H1 (cell line): Measurements from ENCODE around the gene UCN. TPM values are rescaled to one million over a fixed set of nuclear protein-coding genes. Genes with fewer than 3 reads are reported as not detected.

Experiments used
- CTCF ChIA-PET: fragments of 300-600 bp; sonication (Branson Sonifier 250); formaldehyde crosslinking; loops from one replicate; lab custom pipeline; 2021; ENCODE audit not compliant: partially characterized antibody; lab: Charles Lee
- POLR2A ChIA-PET: fragments of 300-600 bp; sonication (Branson Sonifier 250); formaldehyde crosslinking; loops from one replicate; lab custom pipeline; 2021; ENCODE audit warnings: inconsistent platforms; ENCODE audit not compliant: partially characterized antibody; lab: Charles Lee
- DNase-seq, 2 experiments: peaks; one replicate each; pipeline versions ENCODE4 v3.0.0 to v3.0.0-alpha.2; 2010 to 2022; ENCODE audit warnings: low spot score in 2 of 2, low read depth in 1 of 2, mixed read lengths in 1 of 2
- FAIRE-seq: peaks from 2 replicates; lab custom pipeline; 2011; peaks lifted over from hg19 to GRCh38; lab: Jason Lieb, UNC
- H2AFZ ChIP-seq: 2 replicates; pipeline ENCODE4 v1.8.1; 2012; ENCODE audit warnings: low read length, inconsistent platforms
- H2AK5ac ChIP-seq: 2 replicates; pipeline ENCODE4 v1.6.1; 2013; ENCODE audit warnings: low read depth, low read length
- H2BK120ac ChIP-seq: replicated peaks from 2 replicates; pipeline ENCODE3; 2013; ENCODE audit warnings: low read depth, low read length, inconsistent platforms
- H2BK12ac ChIP-seq: 2 replicates; pipeline ENCODE4 v1.6.1; 2013; ENCODE audit warnings: low read depth, low read length
- H2BK15ac ChIP-seq: 2 replicates; pipeline ENCODE4 v1.6.1; 2013; ENCODE audit warnings: low read length
- H2BK20ac ChIP-seq: 2 replicates; pipeline ENCODE4 v1.6.1; 2013; ENCODE audit warnings: low read length
- H2BK5ac ChIP-seq: 2 replicates; pipeline ENCODE4 v1.6.1; 2013; ENCODE audit warnings: low read depth, low read length
- H3K14ac ChIP-seq: 2 replicates; pipeline ENCODE4 v1.6.1; 2013; ENCODE audit warnings: inconsistent platforms; ENCODE audit not compliant: insufficient read length
- H3K18ac ChIP-seq: 2 replicates; pipeline ENCODE4 v1.6.1; 2013; ENCODE audit warnings: low read length; ENCODE audit errors: extremely low read depth
- H3K23ac ChIP-seq: 2 replicates; pipeline ENCODE4 v1.6.1; 2013; ENCODE audit warnings: inconsistent platforms; ENCODE audit not compliant: insufficient read length
- H3K23me2 ChIP-seq: 2 replicates; pipeline ENCODE4 v1.6.1; 2013; ENCODE audit warnings: low read depth, low read length
- H3K27ac ChIP-seq: 2 replicates; pipeline ENCODE4 v1.6.1; 2011; ENCODE audit warnings: low read depth, low read length, inconsistent platforms
- H3K27me3 ChIP-seq, 4 experiments: replicated peaks in 1 of 4; 1 replicate in 1 of 4; 2 replicates in 3 of 4; pipeline versions ENCODE4 v1.6.1 to v1.8.1; 2011 to 2013; ENCODE audit warnings: low read length in 3 of 4, mild to moderate bottlenecking in 3 of 4, inconsistent platforms in 2 of 4, mixed read lengths in 2 of 4, moderate library complexity in 1 of 4; ENCODE audit not compliant: control insufficient read depth in 3 of 4, insufficient read depth in 3 of 4; ENCODE audit errors: extremely low read depth in 1 of 4
- H3K36me3 ChIP-seq, 4 experiments: 2 replicates each; pipeline versions ENCODE4 v1.6.1 to v1.8.1; 2011 to 2013; ENCODE audit warnings: mild to moderate bottlenecking in 4 of 4, low read length in 3 of 4, moderate library complexity in 2 of 4, control low read depth in 1 of 4, inconsistent platforms in 1 of 4; ENCODE audit not compliant: insufficient read depth in 4 of 4, control insufficient read depth in 2 of 4
- H3K4ac ChIP-seq: replicated peaks from 2 replicates; pipeline ENCODE3; 2013; ENCODE audit warnings: low read length, low read depth, mixed read lengths, inconsistent platforms; ENCODE audit not compliant: insufficient read length
- H3K4me1 ChIP-seq, 4 experiments: replicated peaks in 1 of 4; 1 replicate in 1 of 4; 2 replicates in 3 of 4; pipeline versions ENCODE4 v1.6.1 to v1.8.1; 2011 to 2013; ENCODE audit warnings: low read length in 3 of 4, inconsistent platforms in 2 of 4, mixed read lengths in 1 of 4; ENCODE audit not compliant: insufficient read depth in 4 of 4, control insufficient read depth in 3 of 4
- H3K4me2 ChIP-seq, 2 experiments: 2 replicates each; pipeline versions ENCODE4 v1.6.1 to v1.8.1; 2011 to 2013; ENCODE audit warnings: low read depth in 2 of 2, low read length in 2 of 2, control low read depth in 1 of 2, inconsistent platforms in 1 of 2, mild to moderate bottlenecking in 1 of 2; ENCODE audit not compliant: insufficient read depth in 1 of 2
- H3K4me3 ChIP-seq, 4 experiments: fragments of 200-600, 300-600 bp in 1 of 4; sonication (generic), shearing (Covaris generic), sonication (Bioruptor Twin) in 1 of 4; 2 replicates each; pipeline versions ENCODE4 v1.5.1 to v1.8.1; 2011 to 2016; ENCODE audit warnings: low read length in 4 of 4, low read depth in 3 of 4, control low read depth in 2 of 4, inconsistent platforms in 2 of 4, mild to moderate bottlenecking in 2 of 4, mixed read lengths in 1 of 4, moderate library complexity in 1 of 4; ENCODE audit not compliant: insufficient read depth in 2 of 4; ENCODE audit errors: extremely low read depth in 1 of 4
- H3K56ac ChIP-seq: replicated peaks from 2 replicates; pipeline ENCODE3; 2013; ENCODE audit warnings: low read depth, mild to moderate bottlenecking, mixed read lengths, low read length, inconsistent platforms; ENCODE audit not compliant: insufficient read length
- H3K79me1 ChIP-seq: 2 replicates; pipeline ENCODE4 v1.6.1; 2013; ENCODE audit warnings: low read depth, low read length, control low read depth
- H3K79me2 ChIP-seq, 2 experiments: 2 replicates each; pipeline versions ENCODE4 v1.6.1 to v1.8.1; 2012 to 2013; ENCODE audit warnings: low read length in 2 of 2, mild to moderate bottlenecking in 2 of 2, inconsistent platforms in 1 of 2; ENCODE audit not compliant: insufficient read depth in 2 of 2, control insufficient read depth in 1 of 2
- H3K9ac ChIP-seq, 4 experiments: replicated peaks in 1 of 4; 1 replicate in 1 of 4; 2 replicates in 3 of 4; pipeline versions ENCODE4 v1.6.1 to v1.8.1; 2011 to 2013; ENCODE audit warnings: low read depth in 3 of 4, low read length in 3 of 4, control low read depth in 2 of 4, mild to moderate bottlenecking in 2 of 4, moderate library complexity in 2 of 4, inconsistent platforms in 1 of 4; ENCODE audit errors: extremely low read depth in 1 of 4
- H3K9me3 ChIP-seq, 2 experiments: 2 replicates each; pipeline versions ENCODE4 v1.6.1 to v1.8.1; 2012 to 2013; ENCODE audit warnings: mild to moderate bottlenecking in 2 of 2, moderate library complexity in 2 of 2, control low read depth in 1 of 2, inconsistent platforms in 1 of 2, low read depth in 1 of 2, low read length in 1 of 2, mixed read lengths in 1 of 2; ENCODE audit not compliant: insufficient read depth in 2 of 2
- H4K20me1 ChIP-seq, 2 experiments: replicated peaks in 1 of 2; 2 replicates each; pipeline versions ENCODE3 to v1.8.1; 2011 to 2013; ENCODE audit warnings: inconsistent platforms in 2 of 2, low read length in 2 of 2, mild to moderate bottlenecking in 1 of 2; ENCODE audit not compliant: insufficient read depth in 2 of 2, control insufficient read depth in 1 of 2
- H4K5ac ChIP-seq: 2 replicates; pipeline ENCODE4 v1.6.1; 2013; ENCODE audit warnings: low read length, low read depth, mixed read lengths, inconsistent platforms; ENCODE audit not compliant: insufficient read length
- H4K8ac ChIP-seq: 2 replicates; pipeline ENCODE4 v1.8.0; 2013; ENCODE audit warnings: mild to moderate bottlenecking, moderate library complexity, low read length, inconsistent platforms; ENCODE audit not compliant: insufficient read depth; ENCODE audit errors: extremely low read depth
- H4K91ac ChIP-seq: replicated peaks from 2 replicates; pipeline ENCODE3; 2013; ENCODE audit warnings: low read length, mixed read lengths, inconsistent platforms; ENCODE audit not compliant: insufficient read length
- CTCF ChIP-seq, 3 experiments: IDR thresholded peaks; 1 replicate in 2 of 3; 2 replicates in 1 of 3; pipeline versions ENCODE4 v1.5.1 to v1.6.1; 2011; ENCODE audit warnings: low read length in 3 of 3, mild to moderate bottlenecking in 3 of 3, inconsistent platforms in 2 of 3, low read depth in 1 of 3, moderate library complexity in 1 of 3; ENCODE audit not compliant: insufficient read depth in 1 of 3; ENCODE audit errors: control extremely low read depth in 1 of 3
- EGR1 ChIP-seq: IDR thresholded peaks from 2 replicates; pipeline ENCODE4 v1.6.1; 2011; ENCODE audit warnings: low read depth, low read length, borderline replicate concordance
- KDM5A ChIP-seq: fragments of 200-600 bp; IDR thresholded peaks from 2 replicates; pipeline ENCODE4 v1.7.1; 2012; ENCODE audit warnings: mild to moderate bottlenecking, low read length, inconsistent platforms, mixed read lengths
- WGBS, 2 experiments: shearing (Covaris generic) in 1 of 2; methylation state at CpG; one replicate each; pipeline versions ENCODE4 v1.1.6 to v1.1.7; 2013 to 2015; ENCODE audit warnings: low lambda C conversion rate in 2 of 2, mixed read lengths in 2 of 2, inconsistent platforms in 1 of 2, low coverage in 1 of 2, missing lambda C conversion rate in 1 of 2; ENCODE audit not compliant: insufficient replicate concordance in 2 of 2, insufficient coverage in 1 of 2, insufficient read length in 1 of 2; ENCODE audit errors: extremely low coverage in 1 of 2, missing lambda C conversion rate in 1 of 2; 5-methylcytosine and 5-hydroxymethylcytosine counted together
- polyA plus RNA-seq, 7 experiments: library from polyadenylated mRNA; depleted of rRNA in 3 of 7; stranded (reverse) in 5 of 7; unstranded in 2 of 7; fragments of >200 nt in 5 of 7; fragments of 200-250 nt in 2 of 7; gene quantifications; 1 replicate in 5 of 7; 2 replicates in 1 of 7; 4 replicates in 1 of 7; pipeline versions ENCODE4 v1.2.1 to v1.2.3, GENCODE V29; 2011 to 2013; ENCODE audit warnings: missing spikeins in 2 of 7, mixed read lengths in 2 of 7
- total RNA-seq: library from RNA; stranded (reverse); fragmentation: NEBNext Ultra II Directional; extraction: Animal tissue kit (Norgen Biotek cat#: 25700); gene quantifications from 2 replicates; pipeline ENCODE4 v1.2.1, GENCODE V29; 2021

UCN gene
- total and polyA plus RNA-seq, 2 of the 8 experiments (the other 6 are each of a cell fraction or from before 2014, with no cell fraction given), result 0.35 TPM; not detected in 1

- TF ChIP-seq EGR1 (no peak), CTCF (IDR thresholded peaks at IDR 0.05; ENCODE audit: control extremely low read depth in 1 of 3, insufficient read depth in 1 of 3, low read depth in 1 of 3, low read length in 3 of 3) (no peak), KDM5A (no peak)
- Histone ChIP-seq H2BK5ac (no peak overlapping the region), H3K4ac (no peak overlapping the region), H2BK20ac (no peak overlapping the region), H2BK12ac (no peak overlapping the region), H3K9ac (no peak overlapping the region), H2AFZ (no peak overlapping the region), H3K14ac (no peak overlapping the region), H3K27ac (no peak overlapping the region), H3K4me1 (peaks cover 0 to 4% (median 2%) of the 10 kb centered on the region in 4 experiments; a peak in 3 of 7 replicates), H3K4me2 (no peak overlapping the region), H3K9me3 (no peaks in the 10 kb centered on the region), H3K36me3 (no peaks in the 10 kb centered on the region), H3K27me3 (no peaks in the 10 kb centered on the region; a peak in 1 of 7 replicates), H2BK15ac (no peak overlapping the region), H2BK120ac (no peak overlapping the region), H2AK5ac (no peak overlapping the region), H3K4me3 (no peak overlapping the region), H4K91ac (no peak overlapping the region), H4K20me1 (no peaks in the 10 kb centered on the region), H4K5ac (no peak overlapping the region), H3K18ac (no peak overlapping the region), H3K56ac (no peak overlapping the region), H3K79me2 (no peaks in the 10 kb centered on the region), H4K8ac (no peak overlapping the region), H3K23me2 (no peaks in the 10 kb centered on the region), H3K79me1 (no peaks in the 10 kb centered on the region), H3K23ac (no peak overlapping the region)
- FAIRE-seq, result no peak
- DNase-seq, result no peak
- WGBS, 2 experiments, result 92% methylated on average over 4 of the region's 4 CpGs; no CpG with 5 or more reads in 1 of the 2 experiments
- POLR2A ChIA-PET, result interaction anchor here (0.7 to 1.5 kb wide), 6 partner anchors 13 to 65 kb away, joined by 3 to 6 read pairs (median 3); partner anchors contain the start of gene TRIM54
- CTCF ChIA-PET, result interaction anchor here (1.1 to 12.3 kb wide), 6 partner anchors 11 to 272 kb away, joined by 3 to 413 read pairs (median 53); partner anchors contain the start of genes DNAJC5G, MPV17, SLC30A3 and TRIM54
These were observed 11.8 kb downstream of the UCN start for GRCh38 chr2:27296481-27296880.
